Naive B cell (primary cell): ENCODE measurements around the gene FBXL7. TPM values are rescaled to one million over a fixed set of nuclear protein-coding genes. Genes with fewer than 3 reads are reported as not detected.

Source experiments
- ATAC-seq, 2 donors: fragments of 150-1000 bp; cut with Tn5 transposase; 2 replicates each; pipeline ENCODE4 v1.10.0; 2021; ENCODE audit warnings: low read depth in 2 of 2, mild to moderate bottlenecking in 2 of 2, moderate library complexity in 2 of 2
- DNase-seq: peaks from one replicate; pipeline ENCODE4 v3.0.0; 2022
- H3K27ac Mint-ChIP-seq, 6 donors: one replicate each; pipeline ENCODE4 v1.8.0; 2020 to 2022; ENCODE audit warnings: mild to moderate bottlenecking in 6 of 6, mixed read lengths in 6 of 6, moderate library complexity in 5 of 6, inconsistent platforms in 2 of 6
- H3K27me3 Mint-ChIP-seq, 3 donors: one replicate each; pipeline ENCODE4 v1.8.0; 2021 to 2022; ENCODE audit warnings: mixed read lengths in 3 of 3, mild to moderate bottlenecking in 1 of 3
- H3K36me3 Mint-ChIP-seq, 2 donors: one replicate each; pipeline ENCODE4 v1.8.0; 2020 to 2022; ENCODE audit warnings: mixed read lengths in 2 of 2, inconsistent platforms in 1 of 2, mild to moderate bottlenecking in 1 of 2
- H3K4me1 Mint-ChIP-seq, 3 donors: one replicate each; pipeline ENCODE4 v1.8.0; 2020 to 2022; ENCODE audit warnings: mixed read lengths in 3 of 3, inconsistent platforms in 1 of 3, mild to moderate bottlenecking in 1 of 3, moderate library complexity in 1 of 3
- H3K4me3 Mint-ChIP-seq, 8 donors: one replicate each; pipeline ENCODE4 v1.8.0; 2020 to 2022; ENCODE audit warnings: mild to moderate bottlenecking in 8 of 8, mixed read lengths in 8 of 8, moderate library complexity in 8 of 8, inconsistent platforms in 2 of 8
- H3K9me3 Mint-ChIP-seq, 7 donors: one replicate each; pipeline ENCODE4 v1.8.0; 2020 to 2022; ENCODE audit warnings: mixed read lengths in 7 of 7, mild to moderate bottlenecking in 5 of 7, inconsistent platforms in 2 of 7, moderate library complexity in 1 of 7
- polyA plus RNA-seq, 6 donors: library from polyadenylated mRNA; unstranded; fragments of 300-500 nt; fragmentation: Illumina TruSeq; gene quantifications; one replicate each; pipeline ENCODE4 v1.2.3, GENCODE V29; 2021; ENCODE audit warnings: low read depth in 6 of 6

FBXL7 gene
- polyA plus RNA-seq, 6 donors from 2014 or later = not detected

DNA sequence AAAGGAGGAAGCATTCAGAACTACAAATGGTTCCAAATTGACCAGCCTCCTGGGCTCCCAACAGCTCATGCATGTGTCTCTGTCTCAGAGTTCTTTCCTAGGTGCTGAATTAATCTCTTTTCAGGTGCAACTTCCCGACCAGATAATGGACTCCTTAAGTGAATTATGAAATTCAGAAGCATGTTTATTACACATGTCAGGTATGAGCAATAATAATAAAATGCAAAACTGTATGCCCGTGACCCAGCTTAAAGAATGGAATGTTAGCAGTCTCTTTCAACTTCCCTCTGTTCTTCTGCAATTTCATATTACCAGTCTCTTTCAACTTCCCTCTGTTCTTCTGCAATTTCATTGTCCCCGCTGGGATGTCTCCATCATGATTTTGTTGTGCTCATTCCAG, 60.4 kb downstream of the FBXL7 start:
- Mint-ChIP-seq H3K9me3 (peaks cover 0 to 9% (median 3%) of the 10 kb centered on the region in 7 donors), H3K27me3 (no peaks in the 10 kb centered on the region), H3K36me3 (no peaks in the 10 kb centered on the region), H3K27ac (no peak overlapping the region), H3K4me1 (no peaks in the 10 kb centered on the region), H3K4me3 (no peak overlapping the region)
- ATAC-seq = no peak
- DNase-seq = no peak

- Mint-ChIP-seq H3K9me3 (peaks cover 0 to 5% (median 3%) of the 10 kb centered on the region in 7 donors), H3K27ac (no peak overlapping the region), H3K27me3 (no peaks in the 10 kb centered on the region), H3K4me1 (no peaks in the 10 kb centered on the region), H3K4me3 (no peak overlapping the region), H3K36me3 (no peaks in the 10 kb centered on the region)
- ATAC-seq = no peak
- no peak for DNase-seq
Observed at GRCh38 chr5:15564523-15564922, 64.5 kb downstream of the FBXL7 start.

DNA sequence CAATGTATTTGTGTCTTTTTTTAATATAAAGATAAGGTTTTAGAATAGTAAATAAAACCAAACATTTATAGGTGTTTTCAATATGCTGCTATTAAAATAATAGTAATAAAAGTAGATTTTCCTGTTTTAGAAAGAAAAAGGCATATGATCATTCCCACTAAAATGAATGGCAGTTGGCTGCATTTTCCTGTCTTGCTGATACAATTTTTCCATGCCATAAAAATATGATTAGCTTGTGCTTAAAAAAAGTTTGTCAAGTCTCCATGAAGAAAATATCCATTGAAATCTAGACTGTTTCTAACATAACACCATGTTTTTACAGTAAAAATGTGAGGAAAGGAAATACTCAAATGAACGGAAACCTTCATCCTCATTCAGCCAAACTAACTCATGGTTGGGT, 65.0 kb downstream of the FBXL7 start:
- no peak for ATAC-seq
- Mint-ChIP-seq H3K4me1 (no peaks in the 10 kb centered on the region), H3K27ac (no peak overlapping the region), H3K4me3 (no peak overlapping the region), H3K9me3 (peaks cover 0 to 5% (median 3%) of the 10 kb centered on the region in 7 donors), H3K36me3 (no peaks in the 10 kb centered on the region), H3K27me3 (no peaks in the 10 kb centered on the region)
- no peak for DNase-seq

GRCh38 chr5:15566306-15566705, 66.3 kb downstream of the FBXL7 start:
- H3K4me3 Mint-ChIP-seq = no peak overlapping the region
- no peak for ATAC-seq
- H3K27me3 Mint-ChIP-seq = no peaks in the 10 kb centered on the region
- DNase-seq = no peak
- no peaks in the 10 kb centered on the region for H3K4me1 Mint-ChIP-seq
- H3K27ac Mint-ChIP-seq = no peak overlapping the region
- peaks cover 0 to 8% (median 5%) of the 10 kb centered on the region in 7 donors for H3K9me3 Mint-ChIP-seq
- no peaks in the 10 kb centered on the region for H3K36me3 Mint-ChIP-seq

DNA sequence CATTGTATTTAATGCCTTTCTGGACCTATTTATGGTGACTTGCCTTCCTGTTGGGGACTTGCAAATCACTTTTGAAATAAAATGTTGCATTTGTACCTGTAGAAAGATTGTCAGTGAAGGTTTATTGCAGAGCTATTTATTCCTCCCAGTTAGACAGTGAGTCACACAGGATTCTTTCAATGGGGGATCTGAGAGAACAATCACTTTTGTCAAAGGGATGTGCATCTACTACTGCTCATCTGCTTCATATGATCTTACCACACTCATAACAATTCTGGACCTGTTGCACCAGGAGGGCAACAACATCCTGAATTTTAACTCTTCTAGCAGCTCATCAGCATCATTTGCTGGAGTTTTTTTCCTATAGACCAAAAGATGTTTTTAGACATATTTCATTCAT, 66.8 kb downstream of the FBXL7 start:
- ATAC-seq = no peak

GRCh38 chr5:15570491-15570890, 70.5 kb downstream of the FBXL7 start:
- ATAC-seq (no peak), DNase-seq (no peak)
- Mint-ChIP-seq H3K36me3 (no peaks in the 10 kb centered on the region), H3K9me3 (peaks cover 0 to 4% (median 3%) of the 10 kb centered on the region in 7 donors), H3K4me3 (no peak overlapping the region), H3K27ac (no peak overlapping the region), H3K27me3 (no peaks in the 10 kb centered on the region), H3K4me1 (no peaks in the 10 kb centered on the region)

More for the DNA sequence above, 66.8 kb downstream of the FBXL7 start:
- no peak for DNase-seq
- H3K36me3 Mint-ChIP-seq = no peaks in the 10 kb centered on the region
- no peak overlapping the region for H3K4me3 Mint-ChIP-seq
- no peaks in the 10 kb centered on the region for H3K27me3 Mint-ChIP-seq
- peaks cover 0 to 8% (median 5%) of the 10 kb centered on the region in 7 donors for H3K9me3 Mint-ChIP-seq
- H3K4me1 Mint-ChIP-seq = no peaks in the 10 kb centered on the region
- no peak overlapping the region for H3K27ac Mint-ChIP-seq

GRCh38 chr5:15571081-15571480, 71.1 kb downstream of the FBXL7 start:
- no peak overlapping the region for H3K27ac Mint-ChIP-seq
- H3K9me3 Mint-ChIP-seq = peaks cover 0 to 4% (median 3%) of the 10 kb centered on the region in 7 donors
- no peak overlapping the region for H3K4me3 Mint-ChIP-seq
- no peaks in the 10 kb centered on the region for H3K27me3 Mint-ChIP-seq
- no peaks in the 10 kb centered on the region for H3K36me3 Mint-ChIP-seq
- DNase-seq = no peak
- no peaks in the 10 kb centered on the region for H3K4me1 Mint-ChIP-seq
- no peak for ATAC-seq

GRCh38 chr5:15571618-15572017, 71.6 kb downstream of the FBXL7 start:
- DNase-seq (no peak), ATAC-seq (no peak)
- Mint-ChIP-seq H3K36me3 (no peaks in the 10 kb centered on the region), H3K9me3 (peaks cover 0 to 4% (median 3%) of the 10 kb centered on the region in 7 donors), H3K4me1 (no peaks in the 10 kb centered on the region), H3K27me3 (no peaks in the 10 kb centered on the region), H3K4me3 (no peak overlapping the region), H3K27ac (no peak overlapping the region)

- DNase-seq (no peak), ATAC-seq (no peak)
- H3K27me3 Mint-ChIP-seq = no peaks in the 10 kb centered on the region
- H3K36me3 Mint-ChIP-seq = no peaks in the 10 kb centered on the region
- no peaks in the 10 kb centered on the region for H3K4me1 Mint-ChIP-seq
- peaks cover 0 to 8% (median 4%) of the 10 kb centered on the region in 7 donors for H3K9me3 Mint-ChIP-seq
- H3K4me3 Mint-ChIP-seq = no peak overlapping the region
- no peak overlapping the region for H3K27ac Mint-ChIP-seq
Observed at GRCh38 chr5:15573590-15573989, 73.6 kb downstream of the FBXL7 start.

- ATAC-seq (no peak), DNase-seq (no peak)
- Mint-ChIP-seq H3K4me3 (no peak overlapping the region), H3K36me3 (no peaks in the 10 kb centered on the region), H3K27ac (no peak overlapping the region), H3K9me3 (peaks cover 0 to 9% (median 4%) of the 10 kb centered on the region in 7 donors), H3K27me3 (no peaks in the 10 kb centered on the region), H3K4me1 (no peaks in the 10 kb centered on the region)
Observed at GRCh38 chr5:15574128-15574527, 74.1 kb downstream of the FBXL7 start.

DNA sequence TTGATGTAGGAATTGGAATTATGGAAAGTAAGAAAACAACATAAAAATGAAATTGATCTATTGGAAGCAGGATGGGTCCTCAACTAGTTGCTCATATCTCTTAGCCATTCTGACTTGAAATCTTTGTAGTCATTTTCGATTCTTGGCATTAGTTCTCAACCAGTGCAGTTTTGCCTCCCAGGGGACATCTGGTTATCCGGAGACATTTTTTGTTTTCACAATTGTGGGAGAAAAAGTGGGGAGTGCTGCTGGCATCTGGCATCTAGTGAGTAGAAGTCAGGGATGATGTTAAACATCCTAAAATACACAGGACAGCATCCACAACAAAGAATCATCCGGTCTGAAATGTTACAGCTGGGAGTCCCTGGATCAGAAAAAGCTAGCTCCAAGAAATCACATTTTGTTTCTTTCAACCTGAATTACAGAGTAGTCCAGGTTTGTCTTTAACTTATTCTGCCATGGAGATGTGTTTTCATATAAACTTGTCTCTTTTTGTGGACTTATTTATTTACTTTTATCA, 74.9 kb downstream of the FBXL7 start:
- DNase-seq (no peak), ATAC-seq (no peak)
- Mint-ChIP-seq H3K4me1 (no peaks in the 10 kb centered on the region), H3K4me3 (no peak overlapping the region), H3K9me3 (peaks cover 0 to 9% (median 4%) of the 10 kb centered on the region in 7 donors), H3K27ac (no peak overlapping the region), H3K27me3 (no peaks in the 10 kb centered on the region), H3K36me3 (no peaks in the 10 kb centered on the region)

- Mint-ChIP-seq H3K27ac (no peak overlapping the region), H3K4me3 (no peak overlapping the region), H3K4me1 (no peaks in the 10 kb centered on the region), H3K27me3 (no peaks in the 10 kb centered on the region), H3K36me3 (no peaks in the 10 kb centered on the region), H3K9me3 (peaks cover 0 to 5% (median 1%) of the 10 kb centered on the region in 7 donors)
- DNase-seq = no peak
- no peak for ATAC-seq
Observed at GRCh38 chr5:15575666-15576065, 75.7 kb downstream of the FBXL7 start.

DNA sequence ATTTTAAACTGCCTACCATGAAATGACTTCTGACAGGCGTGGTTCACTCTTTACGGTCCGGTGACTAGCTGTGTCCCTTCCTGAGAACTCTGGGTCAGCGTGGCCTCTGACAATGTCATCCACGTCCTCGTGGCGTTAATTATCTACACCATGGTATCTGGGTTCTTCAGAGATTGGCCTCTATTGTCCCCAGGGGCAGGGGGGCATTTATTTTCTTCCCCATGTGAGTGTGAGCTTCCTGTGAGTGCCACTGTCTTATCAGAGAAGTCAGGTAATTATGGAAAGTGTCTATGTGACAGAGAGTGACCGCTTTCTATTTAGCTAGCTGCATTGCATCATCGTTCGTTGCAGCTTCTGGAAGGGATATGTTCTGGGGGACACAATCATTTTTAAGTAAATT, 77.2 kb downstream of the FBXL7 start:
- peaks cover 0 to 5% (median 1%) of the 10 kb centered on the region in 7 donors for H3K9me3 Mint-ChIP-seq
- no peaks in the 10 kb centered on the region for H3K4me1 Mint-ChIP-seq
- H3K27me3 Mint-ChIP-seq = no peaks in the 10 kb centered on the region
- DNase-seq (no peak), ATAC-seq (no peak)
- H3K36me3 Mint-ChIP-seq = no peaks in the 10 kb centered on the region
- no peak overlapping the region for H3K4me3 Mint-ChIP-seq
- H3K27ac Mint-ChIP-seq = no peak overlapping the region

GRCh38 chr5:15577831-15578230, 77.9 kb downstream of the FBXL7 start:
- Mint-ChIP-seq H3K4me3 (no peak overlapping the region), H3K36me3 (no peaks in the 10 kb centered on the region), H3K4me1 (no peaks in the 10 kb centered on the region), H3K27ac (peak overlapping the region in 1 of 6 donors; percentile 6), H3K27me3 (no peaks in the 10 kb centered on the region), H3K9me3 (peaks cover under 1 to 6% (median 4%) of the 10 kb centered on the region in 7 donors)
- ATAC-seq = no peak
- DNase-seq = no peak
